ENCODE results near the gene CLASP2. TPM values are rescaled to one million over a fixed set of nuclear protein-coding genes. Genes with fewer than 3 reads are reported as not detected.
A peak's percentile ranks its signal among the peaks of the same experiment; 100 is the strongest.

The CLASP2 gene
- total and polyA plus RNA-seq, 2 of the 4 experiments (the other 2 are of a cell fraction), result 11.9 to 49.1 TPM

GRCh38 chr3:33634262-33634661 lies 83.8 kb downstream of the CLASP2 start (continued):
- TF ChIP-seq RFX5 (IDR thresholded peaks at IDR 0.05; ENCODE audit: low read depth, low read length), result no peak
- TF ChIP-seq POLR2A (IDR thresholded peaks at IDR 0.05; ENCODE audit: low read depth, low read length), result no peak

- Histone ChIP-seq H3K9me1 (ENCODE audit: insufficient read depth, low read length) (no peaks in the 10 kb centered on the region), H2AFZ (replicated peaks; ENCODE audit: low read length, poor library complexity) (no peak overlapping the region), H2BK5ac (ENCODE audit: low read depth, low read length, poor library complexity, severe bottlenecking) (no peak overlapping the region), H2BK15ac (ENCODE audit: low read depth, low read length) (no peak overlapping the region), H3K4me2 (ENCODE audit: low read depth, low read length) (peak overlapping the region; percentile 16; the same call in 1 of the 2 replicates), H3K56ac (ENCODE audit: extremely low read depth, insufficient read depth, low read length) (no peak overlapping the region), H4K8ac (ENCODE audit: low read depth in 2 of 2, low read length in 2 of 2) (no peak overlapping the region), H2AK9ac (replicated peaks; ENCODE audit: low read depth, low read length, poor library complexity) (no peak overlapping the region), H4K5ac (ENCODE audit: low read depth, low read length) (no peak overlapping the region), H2BK20ac (ENCODE audit: low read depth, low read length) (no peak overlapping the region), H3K9me3 (ENCODE audit: control insufficient read depth, insufficient read depth, low read length) (no peaks in the 10 kb centered on the region), H4K20me1 (ENCODE audit: insufficient read depth, low read length) (no peaks in the 10 kb centered on the region), H3K36me3 (ENCODE audit: control insufficient read depth, insufficient read depth, low read length) (no peaks in the 10 kb centered on the region), H3K27me3 (ENCODE audit: control insufficient read depth, insufficient read depth, low read length) (no peaks in the 10 kb centered on the region), H2BK120ac (ENCODE audit: low read depth, low read length) (no peak overlapping the region), H3K23ac (ENCODE audit: low read depth, low read length) (no peak overlapping the region), H3K18ac (ENCODE audit: low read depth, low read length) (no peak overlapping the region), H3K9ac (ENCODE audit: low read depth, low read length) (no peak overlapping the region), H3K4me3 (ENCODE audit: insufficient read depth, low read depth, low read length) (no peak overlapping the region), H3K4me1 (ENCODE audit: control insufficient read depth, insufficient read depth, low read length) (no peaks in the 10 kb centered on the region), H3K4ac (ENCODE audit: low read depth, low read length) (no peak overlapping the region), H3K14ac (replicated peaks; ENCODE audit: low read depth, low read length) (no peak overlapping the region), H4K91ac (ENCODE audit: insufficient read depth, low read depth, low read length) (no peak overlapping the region), H3K79me1 (ENCODE audit: low read depth in 1 of 2, low read length in 2 of 2) (no peaks in the 10 kb centered on the region; a peak in 1 of 4 replicates), H3K27ac (ENCODE audit: insufficient read depth, low read length) (no peak overlapping the region), H2AK5ac (ENCODE audit: low read depth, low read length) (no peak overlapping the region)
- DNase-seq (peak; percentile 31), ATAC-seq (ENCODE audit: low read depth) (peak; percentile 89)
- ChIA-PET POLR2A (ENCODE audit: unreplicated experiment) (no interaction called here), CTCF (interaction anchor here (0.9 kb wide), 1 partner anchor 96 kb away, joined by 3 read pairs; no protein-coding TSS in a partner anchor)
- 80% methylated on average over 1 of the region's 1 CpG; no CpG with 5 or more reads in 1 of the 2 experiments for WGBS, 2 experiments (ENCODE audit: extremely low coverage in 2 of 2, insufficient read length in 1 of 2)
- dilution Hi-C loops (cut with HindIII; ENCODE audit: low sequenced_read_pairs, unreplicated experiment) (no loop called here), intact Hi-C loops (cut with micrococcal nuclease) (no loop called here), in situ Hi-C loops (cut with MboI; ENCODE audit: low sequenced_read_pairs) (no loop called here)
- BruUV-seq (replicated peaks), result no TSS peak
- TF ChIP-seq RCOR1 (IDR thresholded peaks at IDR 0.05; ENCODE audit: insufficient replicate concordance, low read length) (no peak), CHD1 (IDR thresholded peaks at IDR 0.05; ENCODE audit: low read depth, low read length) (no peak), RFX5 (IDR thresholded peaks at IDR 0.05; ENCODE audit: low read depth, low read length) (no peak), CEBPB (IDR thresholded peaks at IDR 0.05; ENCODE audit: low read depth, low read length) (no peak), SMC3 (IDR thresholded peaks at IDR 0.05; ENCODE audit: low read depth, low read length) (no peak), POLR2A (IDR thresholded peaks at IDR 0.05; ENCODE audit: low read depth, low read length) (no peak), ELK1 (IDR thresholded peaks at IDR 0.05; ENCODE audit: borderline replicate concordance, low read depth, low read length) (no peak), MAZ (IDR thresholded peaks at IDR 0.05; ENCODE audit: borderline replicate concordance, low read depth, low read length) (no peak), CTCF (conservative IDR thresholded peaks at IDR 0.05; ENCODE audit: low read depth, low read length) (no peak), NFE2L2 (IDR thresholded peaks at IDR 0.05; ENCODE audit: low read depth, low read length) (no peak), MAFK (IDR thresholded peaks at IDR 0.05; ENCODE audit: low read depth, low read length) (no peak), RAD21 (IDR thresholded peaks at IDR 0.05; ENCODE audit: low read length) (no peak), MXI1 (IDR thresholded peaks at IDR 0.05; ENCODE audit: borderline replicate concordance, low read depth, low read length) (no peak), USF2 (IDR thresholded peaks at IDR 0.05; ENCODE audit: low read depth, low read length) (no peak)
Observed at GRCh38 chr3:33629219-33629618, 88.8 kb downstream of the CLASP2 start.

Measured in IMR-90 (cell line).